ENCODE measurements around the gene ADGRD2.
A peak's percentile ranks its signal among the peaks of the same experiment; 100 is the strongest.

- TF ChIP-seq EZH2 (IDR thresholded peaks at IDR 0.05; ENCODE audit: borderline replicate concordance, low read depth, low read length, poor library complexity, severe bottlenecking) = peak; percentile 100
- TF ChIP-seq CTCF (conservative IDR thresholded peaks at IDR 0.05; ENCODE audit: low read depth, low read length) = no peak
These were observed 53.7 kb downstream of the ADGRD2 start for GRCh38 chr9:124503713-124504529.

Measured in A673 (cell line).